ENCODE results near the gene CNTNAP4.

DNA sequence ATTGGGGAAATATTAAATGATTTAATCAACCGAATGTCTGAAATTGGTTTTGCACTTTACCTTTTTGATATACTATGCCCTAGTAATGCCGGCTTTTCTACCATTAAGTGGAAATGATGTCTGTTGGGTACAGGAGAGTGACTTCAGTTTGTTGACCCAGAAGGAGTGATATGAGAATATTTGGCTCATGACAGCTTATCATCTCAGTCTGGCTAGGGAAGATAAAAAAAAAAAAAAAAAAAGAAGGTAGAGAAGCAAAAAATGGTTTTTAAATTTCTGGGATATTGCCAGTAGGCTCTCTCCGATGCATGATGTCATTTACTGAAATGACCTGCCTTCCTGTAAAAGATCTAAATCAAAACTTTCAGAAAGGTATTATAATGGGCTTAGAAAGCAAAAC is 69.0 kb downstream of the CNTNAP4 start:
- TF ChIP-seq, protein P1, sequence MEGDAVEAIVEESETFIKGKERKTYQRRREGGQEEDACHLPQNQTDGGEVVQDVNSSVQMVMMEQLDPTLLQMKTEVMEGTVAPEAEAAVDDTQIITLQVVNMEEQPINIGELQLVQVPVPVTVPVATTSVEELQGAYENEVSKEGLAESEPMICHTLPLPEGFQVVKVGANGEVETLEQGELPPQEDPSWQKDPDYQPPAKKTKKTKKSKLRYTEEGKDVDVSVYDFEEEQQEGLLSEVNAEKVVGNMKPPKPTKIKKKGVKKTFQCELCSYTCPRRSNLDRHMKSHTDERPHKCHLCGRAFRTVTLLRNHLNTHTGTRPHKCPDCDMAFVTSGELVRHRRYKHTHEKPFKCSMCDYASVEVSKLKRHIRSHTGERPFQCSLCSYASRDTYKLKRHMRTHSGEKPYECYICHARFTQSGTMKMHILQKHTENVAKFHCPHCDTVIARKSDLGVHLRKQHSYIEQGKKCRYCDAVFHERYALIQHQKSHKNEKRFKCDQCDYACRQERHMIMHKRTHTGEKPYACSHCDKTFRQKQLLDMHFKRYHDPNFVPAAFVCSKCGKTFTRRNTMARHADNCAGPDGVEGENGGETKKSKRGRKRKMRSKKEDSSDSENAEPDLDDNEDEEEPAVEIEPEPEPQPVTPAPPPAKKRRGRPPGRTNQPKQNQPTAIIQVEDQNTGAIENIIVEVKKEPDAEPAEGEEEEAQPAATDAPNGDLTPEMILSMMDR (IDR thresholded peaks at IDR 0.05; ENCODE audit: control extremely low read depth in 1 of 3, insufficient read depth in 1 of 3, low read depth in 1 of 3, low read length in 3 of 3), result no peak
- no peak for TF ChIP-seq POLR2AphosphoS5 (IDR thresholded peaks at IDR 0.05; ENCODE audit: low read depth, low read length)
- no peak for TF ChIP-seq JUND (IDR thresholded peaks at IDR 0.05; ENCODE audit: low read length)
- no peak for TF ChIP-seq POLR2A (IDR thresholded peaks at IDR 0.05; ENCODE audit: control extremely low read depth in 1 of 2, low read depth in 2 of 2, low read length in 2 of 2)
- TF ChIP-seq GABPA (IDR thresholded peaks at IDR 0.05; ENCODE audit: borderline replicate concordance, insufficient read depth, low read length), result no peak
- TF ChIP-seq, protein P2, sequence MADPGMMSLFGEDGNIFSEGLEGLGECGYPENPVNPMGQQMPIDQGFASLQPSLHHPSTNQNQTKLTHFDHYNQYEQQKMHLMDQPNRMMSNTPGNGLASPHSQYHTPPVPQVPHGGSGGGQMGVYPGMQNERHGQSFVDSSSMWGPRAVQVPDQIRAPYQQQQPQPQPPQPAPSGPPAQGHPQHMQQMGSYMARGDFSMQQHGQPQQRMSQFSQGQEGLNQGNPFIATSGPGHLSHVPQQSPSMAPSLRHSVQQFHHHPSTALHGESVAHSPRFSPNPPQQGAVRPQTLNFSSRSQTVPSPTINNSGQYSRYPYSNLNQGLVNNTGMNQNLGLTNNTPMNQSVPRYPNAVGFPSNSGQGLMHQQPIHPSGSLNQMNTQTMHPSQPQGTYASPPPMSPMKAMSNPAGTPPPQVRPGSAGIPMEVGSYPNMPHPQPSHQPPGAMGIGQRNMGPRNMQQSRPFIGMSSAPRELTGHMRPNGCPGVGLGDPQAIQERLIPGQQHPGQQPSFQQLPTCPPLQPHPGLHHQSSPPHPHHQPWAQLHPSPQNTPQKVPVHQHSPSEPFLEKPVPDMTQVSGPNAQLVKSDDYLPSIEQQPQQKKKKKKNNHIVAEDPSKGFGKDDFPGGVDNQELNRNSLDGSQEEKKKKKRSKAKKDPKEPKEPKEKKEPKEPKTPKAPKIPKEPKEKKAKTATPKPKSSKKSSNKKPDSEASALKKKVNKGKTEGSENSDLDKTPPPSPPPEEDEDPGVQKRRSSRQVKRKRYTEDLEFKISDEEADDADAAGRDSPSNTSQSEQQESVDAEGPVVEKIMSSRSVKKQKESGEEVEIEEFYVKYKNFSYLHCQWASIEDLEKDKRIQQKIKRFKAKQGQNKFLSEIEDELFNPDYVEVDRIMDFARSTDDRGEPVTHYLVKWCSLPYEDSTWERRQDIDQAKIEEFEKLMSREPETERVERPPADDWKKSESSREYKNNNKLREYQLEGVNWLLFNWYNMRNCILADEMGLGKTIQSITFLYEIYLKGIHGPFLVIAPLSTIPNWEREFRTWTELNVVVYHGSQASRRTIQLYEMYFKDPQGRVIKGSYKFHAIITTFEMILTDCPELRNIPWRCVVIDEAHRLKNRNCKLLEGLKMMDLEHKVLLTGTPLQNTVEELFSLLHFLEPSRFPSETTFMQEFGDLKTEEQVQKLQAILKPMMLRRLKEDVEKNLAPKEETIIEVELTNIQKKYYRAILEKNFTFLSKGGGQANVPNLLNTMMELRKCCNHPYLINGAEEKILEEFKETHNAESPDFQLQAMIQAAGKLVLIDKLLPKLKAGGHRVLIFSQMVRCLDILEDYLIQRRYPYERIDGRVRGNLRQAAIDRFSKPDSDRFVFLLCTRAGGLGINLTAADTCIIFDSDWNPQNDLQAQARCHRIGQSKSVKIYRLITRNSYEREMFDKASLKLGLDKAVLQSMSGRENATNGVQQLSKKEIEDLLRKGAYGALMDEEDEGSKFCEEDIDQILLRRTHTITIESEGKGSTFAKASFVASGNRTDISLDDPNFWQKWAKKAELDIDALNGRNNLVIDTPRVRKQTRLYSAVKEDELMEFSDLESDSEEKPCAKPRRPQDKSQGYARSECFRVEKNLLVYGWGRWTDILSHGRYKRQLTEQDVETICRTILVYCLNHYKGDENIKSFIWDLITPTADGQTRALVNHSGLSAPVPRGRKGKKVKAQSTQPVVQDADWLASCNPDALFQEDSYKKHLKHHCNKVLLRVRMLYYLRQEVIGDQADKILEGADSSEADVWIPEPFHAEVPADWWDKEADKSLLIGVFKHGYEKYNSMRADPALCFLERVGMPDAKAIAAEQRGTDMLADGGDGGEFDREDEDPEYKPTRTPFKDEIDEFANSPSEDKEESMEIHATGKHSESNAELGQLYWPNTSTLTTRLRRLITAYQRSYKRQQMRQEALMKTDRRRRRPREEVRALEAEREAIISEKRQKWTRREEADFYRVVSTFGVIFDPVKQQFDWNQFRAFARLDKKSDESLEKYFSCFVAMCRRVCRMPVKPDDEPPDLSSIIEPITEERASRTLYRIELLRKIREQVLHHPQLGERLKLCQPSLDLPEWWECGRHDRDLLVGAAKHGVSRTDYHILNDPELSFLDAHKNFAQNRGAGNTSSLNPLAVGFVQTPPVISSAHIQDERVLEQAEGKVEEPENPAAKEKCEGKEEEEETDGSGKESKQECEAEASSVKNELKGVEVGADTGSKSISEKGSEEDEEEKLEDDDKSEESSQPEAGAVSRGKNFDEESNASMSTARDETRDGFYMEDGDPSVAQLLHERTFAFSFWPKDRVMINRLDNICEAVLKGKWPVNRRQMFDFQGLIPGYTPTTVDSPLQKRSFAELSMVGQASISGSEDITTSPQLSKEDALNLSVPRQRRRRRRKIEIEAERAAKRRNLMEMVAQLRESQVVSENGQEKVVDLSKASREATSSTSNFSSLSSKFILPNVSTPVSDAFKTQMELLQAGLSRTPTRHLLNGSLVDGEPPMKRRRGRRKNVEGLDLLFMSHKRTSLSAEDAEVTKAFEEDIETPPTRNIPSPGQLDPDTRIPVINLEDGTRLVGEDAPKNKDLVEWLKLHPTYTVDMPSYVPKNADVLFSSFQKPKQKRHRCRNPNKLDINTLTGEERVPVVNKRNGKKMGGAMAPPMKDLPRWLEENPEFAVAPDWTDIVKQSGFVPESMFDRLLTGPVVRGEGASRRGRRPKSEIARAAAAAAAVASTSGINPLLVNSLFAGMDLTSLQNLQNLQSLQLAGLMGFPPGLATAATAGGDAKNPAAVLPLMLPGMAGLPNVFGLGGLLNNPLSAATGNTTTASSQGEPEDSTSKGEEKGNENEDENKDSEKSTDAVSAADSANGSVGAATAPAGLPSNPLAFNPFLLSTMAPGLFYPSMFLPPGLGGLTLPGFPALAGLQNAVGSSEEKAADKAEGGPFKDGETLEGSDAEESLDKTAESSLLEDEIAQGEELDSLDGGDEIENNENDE (IDR thresholded peaks at IDR 0.05; ENCODE audit: insufficient replicate concordance, low read length), result no peak
- TF ChIP-seq NANOG (IDR thresholded peaks at IDR 0.05; ENCODE audit: insufficient read depth, low read depth, low read length, poor library complexity, severe bottlenecking), result no peak
